Measurements from ENCODE around the gene DAP3.
A peak's percentile ranks its signal among the peaks of the same experiment; 100 is the strongest.

DAP3 gene

DNA sequence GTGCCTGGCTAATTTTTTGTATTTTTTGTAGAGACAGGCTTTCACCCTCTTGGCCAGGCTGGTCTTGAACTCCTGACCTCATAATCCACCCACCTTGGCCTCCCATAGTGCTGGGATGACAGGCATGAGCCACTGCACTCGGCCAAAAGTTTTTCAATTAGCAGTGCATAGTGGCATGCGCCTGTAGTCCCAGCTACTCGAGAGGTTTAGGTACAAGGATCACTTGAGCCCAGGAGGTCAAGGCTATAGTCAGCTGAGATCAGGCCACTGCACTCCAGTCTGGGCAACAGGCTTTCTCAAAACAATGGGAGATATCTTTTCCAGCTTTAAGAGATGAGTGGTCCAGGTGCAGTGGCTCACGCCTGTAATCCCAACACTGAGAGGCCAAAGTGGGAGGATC lies 30.8 kb downstream of the DAP3 start:
- TF ChIP-seq RARB (CRISPR knock-in tag; IDR thresholded peaks at IDR 0.05) (no peak), ZNF8 (CRISPR knock-in tag; IDR thresholded peaks at IDR 0.05) (no peak), TCF4 (CRISPR knock-in tag; IDR thresholded peaks at IDR 0.05; ENCODE audit: borderline replicate concordance) (no peak), GLIS3 (CRISPR knock-in tag; IDR thresholded peaks at IDR 0.05) (no peak), ZNF565 (CRISPR knock-in tag; conservative IDR thresholded peaks at IDR 0.05; ENCODE audit: low read depth) (no peak), TOX (CRISPR knock-in tag; IDR thresholded peaks at IDR 0.05; ENCODE audit: borderline replicate concordance) (no peak), ESRRG (CRISPR knock-in tag; IDR thresholded peaks at IDR 0.05) (no peak), SNAI2 (CRISPR knock-in tag; IDR thresholded peaks at IDR 0.05) (no peak), ZNF70 (CRISPR knock-in tag; IDR thresholded peaks at IDR 0.05) (no peak), PPARA (CRISPR knock-in tag; IDR thresholded peaks at IDR 0.05; ENCODE audit: borderline replicate concordance) (no peak), ZC3H10 (CRISPR knock-in tag; IDR thresholded peaks at IDR 0.05) (no peak), ZFP30 (CRISPR knock-in tag; IDR thresholded peaks at IDR 0.05) (no peak), ZFP3 (CRISPR knock-in tag; IDR thresholded peaks at IDR 0.05) (no peak), CSDC2 (CRISPR knock-in tag; IDR thresholded peaks at IDR 0.05) (no peak), ISL1 (CRISPR knock-in tag; IDR thresholded peaks at IDR 0.05) (no peak)
- TF ChIP-seq, protein P1, sequence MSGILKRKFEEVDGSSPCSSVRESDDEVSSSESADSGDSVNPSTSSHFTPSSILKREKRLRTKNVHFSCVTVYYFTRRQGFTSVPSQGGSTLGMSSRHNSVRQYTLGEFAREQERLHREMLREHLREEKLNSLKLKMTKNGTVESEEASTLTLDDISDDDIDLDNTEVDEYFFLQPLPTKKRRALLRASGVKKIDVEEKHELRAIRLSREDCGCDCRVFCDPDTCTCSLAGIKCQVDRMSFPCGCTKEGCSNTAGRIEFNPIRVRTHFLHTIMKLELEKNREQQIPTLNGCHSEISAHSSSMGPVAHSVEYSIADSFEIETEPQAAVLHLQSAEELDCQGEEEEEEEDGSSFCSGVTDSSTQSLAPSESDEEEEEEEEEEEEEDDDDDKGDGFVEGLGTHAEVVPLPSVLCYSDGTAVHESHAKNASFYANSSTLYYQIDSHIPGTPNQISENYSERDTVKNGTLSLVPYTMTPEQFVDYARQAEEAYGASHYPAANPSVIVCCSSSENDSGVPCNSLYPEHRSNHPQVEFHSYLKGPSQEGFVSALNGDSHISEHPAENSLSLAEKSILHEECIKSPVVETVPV (CRISPR knock-in tag; IDR thresholded peaks at IDR 0.05): no peak
- TF ChIP-seq, protein P2, sequence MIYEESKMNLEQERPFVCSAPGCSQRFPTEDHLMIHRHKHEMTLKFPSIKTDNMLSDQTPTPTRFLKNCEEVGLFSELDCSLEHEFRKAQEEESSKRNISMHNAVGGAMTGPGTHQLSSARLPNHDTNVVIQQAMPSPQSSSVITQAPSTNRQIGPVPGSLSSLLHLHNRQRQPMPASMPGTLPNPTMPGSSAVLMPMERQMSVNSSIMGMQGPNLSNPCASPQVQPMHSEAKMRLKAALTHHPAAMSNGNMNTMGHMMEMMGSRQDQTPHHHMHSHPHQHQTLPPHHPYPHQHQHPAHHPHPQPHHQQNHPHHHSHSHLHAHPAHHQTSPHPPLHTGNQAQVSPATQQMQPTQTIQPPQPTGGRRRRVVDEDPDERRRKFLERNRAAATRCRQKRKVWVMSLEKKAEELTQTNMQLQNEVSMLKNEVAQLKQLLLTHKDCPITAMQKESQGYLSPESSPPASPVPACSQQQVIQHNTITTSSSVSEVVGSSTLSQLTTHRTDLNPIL (CRISPR knock-in tag; IDR thresholded peaks at IDR 0.05; ENCODE audit: low read depth): no peak
- TF ChIP-seq, protein P3, sequence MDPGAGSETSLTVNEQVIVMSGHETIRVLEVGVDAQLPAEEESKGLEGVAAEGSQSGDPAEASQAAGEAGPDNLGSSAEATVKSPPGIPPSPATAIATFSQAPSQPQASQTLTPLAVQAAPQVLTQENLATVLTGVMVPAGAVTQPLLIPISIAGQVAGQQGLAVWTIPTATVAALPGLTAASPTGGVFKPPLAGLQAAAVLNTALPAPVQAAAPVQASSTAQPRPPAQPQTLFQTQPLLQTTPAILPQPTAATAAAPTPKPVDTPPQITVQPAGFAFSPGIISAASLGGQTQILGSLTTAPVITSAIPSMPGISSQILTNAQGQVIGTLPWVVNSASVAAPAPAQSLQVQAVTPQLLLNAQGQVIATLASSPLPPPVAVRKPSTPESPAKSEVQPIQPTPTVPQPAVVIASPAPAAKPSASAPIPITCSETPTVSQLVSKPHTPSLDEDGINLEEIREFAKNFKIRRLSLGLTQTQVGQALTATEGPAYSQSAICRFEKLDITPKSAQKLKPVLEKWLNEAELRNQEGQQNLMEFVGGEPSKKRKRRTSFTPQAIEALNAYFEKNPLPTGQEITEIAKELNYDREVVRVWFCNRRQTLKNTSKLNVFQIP (CRISPR knock-in tag; IDR thresholded peaks at IDR 0.05; ENCODE audit: borderline replicate concordance, low read depth): no peak
- no peak for ATAC-seq

DNA sequence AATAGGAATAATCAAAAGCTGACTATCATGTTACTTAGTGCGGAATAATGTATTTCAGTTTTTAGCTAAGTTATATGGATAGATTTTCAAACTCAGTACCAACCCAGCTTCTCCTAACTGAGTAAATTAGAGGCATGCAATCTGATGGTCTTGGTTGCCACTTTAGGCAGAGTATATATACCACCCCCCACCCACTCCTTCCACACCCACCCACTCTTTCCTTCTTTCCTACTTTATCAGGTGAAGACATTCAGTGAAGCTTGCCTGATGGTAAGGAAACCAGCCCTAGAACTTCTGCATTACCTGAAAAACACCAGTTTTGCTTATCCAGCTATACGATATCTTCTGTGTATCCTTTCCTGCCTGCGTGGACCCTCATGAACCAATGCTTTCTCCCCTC lies 36.3 kb downstream of the DAP3 start:
- TF ChIP-seq, protein P3 (CRISPR knock-in tag; IDR thresholded peaks at IDR 0.05; ENCODE audit: borderline replicate concordance, low read depth): no peak
- no peak for TF ChIP-seq OSR1 (CRISPR knock-in tag; IDR thresholded peaks at IDR 0.05)
- no peak for ATAC-seq

DNA sequence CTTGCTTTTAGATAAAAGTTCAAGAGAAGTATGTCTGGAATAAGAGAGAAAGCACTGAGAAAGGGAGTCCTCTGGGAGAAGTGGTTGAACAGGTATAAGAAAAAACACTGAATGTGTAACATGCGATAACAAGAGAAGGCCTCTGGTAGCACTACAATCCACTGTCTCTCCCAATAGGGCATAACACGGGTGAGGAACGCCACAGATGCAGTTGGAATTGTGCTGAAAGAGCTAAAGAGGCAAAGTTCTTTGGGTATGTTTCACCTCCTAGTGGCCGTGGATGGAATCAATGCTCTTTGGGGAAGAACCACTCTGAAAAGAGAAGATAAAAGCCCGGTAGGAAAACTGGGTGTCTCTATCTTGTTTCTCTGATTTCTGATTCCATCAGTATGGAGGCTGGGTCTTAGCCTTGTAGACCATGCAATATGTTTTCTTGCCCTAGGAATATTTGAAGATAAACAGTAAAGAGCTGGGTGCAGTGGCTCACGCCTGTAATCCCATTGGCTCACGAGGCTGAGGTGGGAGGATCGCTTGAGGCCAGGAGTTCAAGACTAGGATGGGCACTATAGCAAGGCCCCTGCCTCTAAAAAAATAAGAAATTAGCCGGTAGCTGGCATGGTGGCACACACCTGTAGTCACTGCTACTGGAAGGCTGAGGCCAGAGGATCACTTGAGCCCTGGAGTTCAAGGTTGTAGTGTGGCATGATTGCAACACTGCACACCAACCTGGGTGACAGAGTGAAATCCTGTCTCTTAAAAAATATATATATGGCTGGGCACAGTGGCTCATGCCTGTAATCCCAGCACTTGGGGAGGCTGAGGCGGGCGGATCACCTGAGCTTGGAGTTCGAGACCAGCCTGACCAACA lies 40.4 kb downstream of the DAP3 start:
- TF ChIP-seq ZC3H10 (CRISPR knock-in tag; IDR thresholded peaks at IDR 0.05) (no peak), TOX (CRISPR knock-in tag; IDR thresholded peaks at IDR 0.05; ENCODE audit: borderline replicate concordance) (no peak)
- ATAC-seq: peak; percentile 97

DNA sequence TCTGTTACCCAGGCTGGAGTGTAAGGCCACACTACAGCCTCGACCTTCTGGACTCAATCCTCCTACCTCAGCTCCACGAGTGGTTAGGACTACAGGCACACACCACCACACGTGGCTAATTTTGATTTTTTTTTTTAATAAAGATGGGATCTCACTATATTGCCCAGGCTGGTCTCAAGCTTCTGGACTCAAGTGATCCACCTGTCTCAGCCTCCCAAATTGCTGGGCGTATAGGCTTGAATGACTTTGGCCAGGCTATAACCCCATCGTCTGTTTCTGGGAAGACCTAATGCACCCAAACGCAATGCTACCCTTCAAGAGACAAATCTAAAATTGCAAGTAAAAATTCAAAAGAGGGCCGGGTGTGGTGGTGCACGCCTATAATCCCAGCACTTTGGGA lies 52.1 kb downstream of the DAP3 start:
- ATAC-seq: no peak
- no peak for TF ChIP-seq OSR1 (CRISPR knock-in tag; IDR thresholded peaks at IDR 0.05)
- TF ChIP-seq ZNF70 (CRISPR knock-in tag; IDR thresholded peaks at IDR 0.05): no peak
- TF ChIP-seq ESRRG (CRISPR knock-in tag; IDR thresholded peaks at IDR 0.05): no peak
- no peak for TF ChIP-seq ZNF8 (CRISPR knock-in tag; IDR thresholded peaks at IDR 0.05)
- TF ChIP-seq CSDC2 (CRISPR knock-in tag; IDR thresholded peaks at IDR 0.05): no peak
- TF ChIP-seq, protein P4, sequence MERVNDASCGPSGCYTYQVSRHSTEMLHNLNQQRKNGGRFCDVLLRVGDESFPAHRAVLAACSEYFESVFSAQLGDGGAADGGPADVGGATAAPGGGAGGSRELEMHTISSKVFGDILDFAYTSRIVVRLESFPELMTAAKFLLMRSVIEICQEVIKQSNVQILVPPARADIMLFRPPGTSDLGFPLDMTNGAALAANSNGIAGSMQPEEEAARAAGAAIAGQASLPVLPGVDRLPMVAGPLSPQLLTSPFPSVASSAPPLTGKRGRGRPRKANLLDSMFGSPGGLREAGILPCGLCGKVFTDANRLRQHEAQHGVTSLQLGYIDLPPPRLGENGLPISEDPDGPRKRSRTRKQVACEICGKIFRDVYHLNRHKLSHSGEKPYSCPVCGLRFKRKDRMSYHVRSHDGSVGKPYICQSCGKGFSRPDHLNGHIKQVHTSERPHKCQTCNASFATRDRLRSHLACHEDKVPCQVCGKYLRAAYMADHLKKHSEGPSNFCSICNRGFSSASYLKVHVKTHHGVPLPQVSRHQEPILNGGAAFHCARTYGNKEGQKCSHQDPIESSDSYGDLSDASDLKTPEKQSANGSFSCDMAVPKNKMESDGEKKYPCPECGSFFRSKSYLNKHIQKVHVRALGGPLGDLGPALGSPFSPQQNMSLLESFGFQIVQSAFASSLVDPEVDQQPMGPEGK (CRISPR knock-in tag; IDR thresholded peaks at IDR 0.05; ENCODE audit: borderline replicate concordance): no peak
- no peak for TF ChIP-seq ZFP3 (CRISPR knock-in tag; IDR thresholded peaks at IDR 0.05)
- no peak for TF ChIP-seq BACH2 (CRISPR knock-in tag; IDR thresholded peaks at IDR 0.05; ENCODE audit: borderline replicate concordance)
- TF ChIP-seq GLIS3 (CRISPR knock-in tag; IDR thresholded peaks at IDR 0.05): no peak
- TF ChIP-seq, protein P3 (CRISPR knock-in tag; IDR thresholded peaks at IDR 0.05; ENCODE audit: borderline replicate concordance, low read depth): no peak
- TF ChIP-seq, protein P5, sequence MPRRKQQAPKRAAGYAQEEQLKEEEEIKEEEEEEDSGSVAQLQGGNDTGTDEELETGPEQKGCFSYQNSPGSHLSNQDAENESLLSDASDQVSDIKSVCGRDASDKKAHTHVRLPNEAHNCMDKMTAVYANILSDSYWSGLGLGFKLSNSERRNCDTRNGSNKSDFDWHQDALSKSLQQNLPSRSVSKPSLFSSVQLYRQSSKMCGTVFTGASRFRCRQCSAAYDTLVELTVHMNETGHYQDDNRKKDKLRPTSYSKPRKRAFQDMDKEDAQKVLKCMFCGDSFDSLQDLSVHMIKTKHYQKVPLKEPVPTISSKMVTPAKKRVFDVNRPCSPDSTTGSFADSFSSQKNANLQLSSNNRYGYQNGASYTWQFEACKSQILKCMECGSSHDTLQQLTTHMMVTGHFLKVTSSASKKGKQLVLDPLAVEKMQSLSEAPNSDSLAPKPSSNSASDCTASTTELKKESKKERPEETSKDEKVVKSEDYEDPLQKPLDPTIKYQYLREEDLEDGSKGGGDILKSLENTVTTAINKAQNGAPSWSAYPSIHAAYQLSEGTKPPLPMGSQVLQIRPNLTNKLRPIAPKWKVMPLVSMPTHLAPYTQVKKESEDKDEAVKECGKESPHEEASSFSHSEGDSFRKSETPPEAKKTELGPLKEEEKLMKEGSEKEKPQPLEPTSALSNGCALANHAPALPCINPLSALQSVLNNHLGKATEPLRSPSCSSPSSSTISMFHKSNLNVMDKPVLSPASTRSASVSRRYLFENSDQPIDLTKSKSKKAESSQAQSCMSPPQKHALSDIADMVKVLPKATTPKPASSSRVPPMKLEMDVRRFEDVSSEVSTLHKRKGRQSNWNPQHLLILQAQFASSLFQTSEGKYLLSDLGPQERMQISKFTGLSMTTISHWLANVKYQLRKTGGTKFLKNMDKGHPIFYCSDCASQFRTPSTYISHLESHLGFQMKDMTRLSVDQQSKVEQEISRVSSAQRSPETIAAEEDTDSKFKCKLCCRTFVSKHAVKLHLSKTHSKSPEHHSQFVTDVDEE (CRISPR knock-in tag; IDR thresholded peaks at IDR 0.05): no peak
- no peak for TF ChIP-seq ISL1 (CRISPR knock-in tag; IDR thresholded peaks at IDR 0.05)
- no peak for TF ChIP-seq ZFP30 (CRISPR knock-in tag; IDR thresholded peaks at IDR 0.05)
- TF ChIP-seq SNAI2 (CRISPR knock-in tag; IDR thresholded peaks at IDR 0.05): no peak

Measured in SK-N-SH treated with all-trans-retinoic acid at 6 μM for 48 hours (cell line).